ENCODE results near the gene IFNA8. TPM values are rescaled to one million over a fixed set of nuclear protein-coding genes. Genes with fewer than 3 reads are reported as not detected.

The IFNA8 gene
- total and polyA plus RNA-seq, 2 experiments from 2014 or later = not detected

GRCh38 chr9:21395778-21396717 lies 12.9 kb upstream of the IFNA8 start:
- in situ Hi-C loops (cut with MboI) = no loop called here
- peak; percentile 59 for DNase-seq
- no peak overlapping the region for H3K27ac ChIP-seq
- peaks cover 34% of the 10 kb centered on the region for H3K27me3 ChIP-seq (replicated peaks; ENCODE audit: insufficient read depth)
- H3K36me3 ChIP-seq (ENCODE audit: low read depth) = no peaks in the 10 kb centered on the region
- TF ChIP-seq EZH2phosphoT487 (IDR thresholded peaks at IDR 0.05; ENCODE audit: insufficient read depth, low read depth) = no peak
- TF ChIP-seq EZH2 (IDR thresholded peaks at IDR 0.05; ENCODE audit: insufficient read depth, poor library complexity, severe bottlenecking) = no peak
- H3K4me1 ChIP-seq (ENCODE audit: insufficient read depth) = no peaks in the 10 kb centered on the region
- peak overlapping the region; percentile 72 for H3K4me3 ChIP-seq
- peak overlapping the region; percentile 89 for H3K4me2 ChIP-seq (ENCODE audit: unreplicated experiment)
- 7 to 9% methylated on average over 40 of the region's 40 CpGs for WGBS, 2 experiments (ENCODE audit: low coverage in 1 of 2, low lambda C conversion rate in 2 of 2, missing lambda C conversion rate in 2 of 2)
- H3F3A ChIP-seq (ENCODE audit: insufficient read depth) = no peaks in the 10 kb centered on the region
- H3K9ac ChIP-seq = peak overlapping the region; percentile 16
- H2AFZ ChIP-seq = peak overlapping the region; percentile 65
- no peaks in the 10 kb centered on the region for H3K9me3 ChIP-seq (ENCODE audit: low read depth)
- no peaks in the 10 kb centered on the region for H4K20me1 ChIP-seq (ENCODE audit: insufficient read depth)
- H3K9me2 ChIP-seq (ENCODE audit: insufficient read depth) = no peaks in the 10 kb centered on the region
- no peaks in the 10 kb centered on the region for H3K79me2 ChIP-seq (ENCODE audit: insufficient read depth)

- WGBS, 2 experiments (ENCODE audit: low coverage in 1 of 2, low lambda C conversion rate in 2 of 2, missing lambda C conversion rate in 2 of 2) = 89 to 90% methylated on average over 5 of the region's 5 CpGs
These were observed 9.9 kb upstream of the IFNA8 start for GRCh38 chr9:21398955-21399489.

GRCh38 chr9:21399956-21400355 lies 9.0 kb upstream of the IFNA8 start:
- 23 to 25% methylated on average over 3 of the region's 3 CpGs for WGBS, 2 experiments (ENCODE audit: low coverage in 1 of 2, low lambda C conversion rate in 2 of 2, missing lambda C conversion rate in 2 of 2)
- Histone ChIP-seq H3K79me2 (ENCODE audit: insufficient read depth) (no peaks in the 10 kb centered on the region), H3K9me2 (ENCODE audit: insufficient read depth) (no peaks in the 10 kb centered on the region), H3K4me1 (ENCODE audit: insufficient read depth) (no peaks in the 10 kb centered on the region), H3F3A (ENCODE audit: insufficient read depth) (no peaks in the 10 kb centered on the region), H4K20me1 (ENCODE audit: insufficient read depth) (no peaks in the 10 kb centered on the region), H3K27ac (no peak overlapping the region), H3K4me2 (ENCODE audit: unreplicated experiment) (no peak overlapping the region), H2AFZ (no peak overlapping the region), H3K27me3 (replicated peaks; ENCODE audit: insufficient read depth) (peaks cover 8% of the 10 kb centered on the region), H3K9ac (no peak overlapping the region), H3K9me3 (ENCODE audit: low read depth) (no peaks in the 10 kb centered on the region), H3K36me3 (ENCODE audit: low read depth) (no peaks in the 10 kb centered on the region), H3K4me3 (no peak overlapping the region)
- no peak for DNase-seq
- TF ChIP-seq EZH2phosphoT487 (IDR thresholded peaks at IDR 0.05; ENCODE audit: insufficient read depth, low read depth) = no peak
- no peak for TF ChIP-seq EZH2 (IDR thresholded peaks at IDR 0.05; ENCODE audit: insufficient read depth, poor library complexity, severe bottlenecking)
- in situ Hi-C loops (cut with MboI) = no loop called here

More at GRCh38 chr9:21398955-21399489, 9.9 kb upstream of the IFNA8 start:
- H3K4me3 ChIP-seq = no peak overlapping the region
- H3K9ac ChIP-seq = no peak overlapping the region
- H3K79me2 ChIP-seq (ENCODE audit: insufficient read depth) = no peaks in the 10 kb centered on the region
- in situ Hi-C loops (cut with MboI) = no loop called here
- no peak for DNase-seq
- H3K4me1 ChIP-seq (ENCODE audit: insufficient read depth) = no peaks in the 10 kb centered on the region
- H3K27me3 ChIP-seq (replicated peaks; ENCODE audit: insufficient read depth) = peaks cover 16% of the 10 kb centered on the region
- H3K27ac ChIP-seq = no peak overlapping the region
- no peaks in the 10 kb centered on the region for H3K36me3 ChIP-seq (ENCODE audit: low read depth)
- no peaks in the 10 kb centered on the region for H4K20me1 ChIP-seq (ENCODE audit: insufficient read depth)
- no peak overlapping the region for H3K4me2 ChIP-seq (ENCODE audit: unreplicated experiment)
- TF ChIP-seq EZH2phosphoT487 (IDR thresholded peaks at IDR 0.05; ENCODE audit: insufficient read depth, low read depth) (no peak), EZH2 (IDR thresholded peaks at IDR 0.05; ENCODE audit: insufficient read depth, poor library complexity, severe bottlenecking) (no peak)
- no peaks in the 10 kb centered on the region for H3F3A ChIP-seq (ENCODE audit: insufficient read depth)
- no peak overlapping the region for H2AFZ ChIP-seq
- H3K9me3 ChIP-seq (ENCODE audit: low read depth) = no peaks in the 10 kb centered on the region
- no peaks in the 10 kb centered on the region for H3K9me2 ChIP-seq (ENCODE audit: insufficient read depth)

DNA sequence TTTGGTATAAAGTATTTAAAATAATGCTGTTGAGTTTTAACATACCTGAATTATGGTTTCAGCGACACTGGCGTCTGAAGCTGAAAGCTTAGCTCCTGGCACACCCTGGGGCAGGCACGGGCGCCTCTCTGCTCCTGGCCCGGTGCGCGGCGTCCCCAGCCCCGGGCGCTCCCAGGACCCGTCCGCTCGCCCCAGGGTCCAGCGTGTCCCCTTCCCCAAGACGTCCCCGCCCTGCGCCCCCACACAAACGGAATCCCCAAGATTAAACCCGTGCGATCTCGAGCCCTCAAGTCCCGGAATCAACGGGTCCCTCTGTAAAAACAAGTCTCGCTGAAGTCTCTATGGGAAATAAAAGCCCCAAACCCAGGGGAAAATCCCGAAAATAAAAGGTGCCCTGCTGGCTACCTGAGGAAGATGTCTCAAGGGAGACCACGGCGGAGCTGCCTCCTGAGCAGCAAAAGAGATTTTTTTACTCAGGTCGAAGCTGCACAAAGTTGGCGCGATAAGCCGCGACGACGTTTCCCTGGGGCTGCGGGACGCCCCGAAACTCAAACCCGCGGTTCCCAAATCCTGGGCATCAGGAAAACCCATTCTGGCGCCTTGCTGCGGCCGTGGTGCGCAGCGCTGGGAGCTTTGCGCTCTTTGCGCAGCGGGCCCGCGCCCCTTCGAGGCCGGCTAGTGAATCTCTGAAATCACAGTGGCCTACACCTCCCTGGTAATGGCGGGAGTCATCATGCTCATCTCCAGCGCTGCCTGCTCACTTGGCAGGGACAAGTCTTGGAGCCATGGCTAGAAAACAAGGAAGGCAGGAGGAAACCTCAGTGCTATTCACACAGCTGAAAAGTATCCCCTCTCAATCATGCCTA lies 6.3 kb upstream of the IFNA8 start:
- Histone ChIP-seq H3K36me3 (ENCODE audit: low read depth) (no peaks in the 10 kb centered on the region), H3K9me3 (ENCODE audit: low read depth) (no peaks in the 10 kb centered on the region), H3K79me2 (ENCODE audit: insufficient read depth) (no peaks in the 10 kb centered on the region), H3K9ac (peak overlapping the region; percentile 47), H3K27ac (no peak overlapping the region), H3K4me1 (ENCODE audit: insufficient read depth) (no peaks in the 10 kb centered on the region), H3F3A (ENCODE audit: insufficient read depth) (no peaks in the 10 kb centered on the region), H3K27me3 (replicated peaks; ENCODE audit: insufficient read depth) (no peaks in the 10 kb centered on the region), H3K4me2 (ENCODE audit: unreplicated experiment) (peak overlapping the region; percentile 95), H4K20me1 (ENCODE audit: insufficient read depth) (no peaks in the 10 kb centered on the region), H3K9me2 (ENCODE audit: insufficient read depth) (no peaks in the 10 kb centered on the region), H2AFZ (peak overlapping the region; percentile 93), H3K4me3 (peak overlapping the region; percentile 77)
- TF ChIP-seq EZH2 (IDR thresholded peaks at IDR 0.05; ENCODE audit: insufficient read depth, poor library complexity, severe bottlenecking) (no peak), EZH2phosphoT487 (IDR thresholded peaks at IDR 0.05; ENCODE audit: insufficient read depth, low read depth) (no peak)
- 3 to 7% methylated on average over 47 to 53 of the region's 53 CpGs for WGBS, 2 experiments (ENCODE audit: low coverage in 1 of 2, low lambda C conversion rate in 2 of 2, missing lambda C conversion rate in 2 of 2)
- in situ Hi-C loops (cut with MboI) = no loop called here
- peak; percentile 58 for DNase-seq
